Endothelial cell of umbilical vein (primary cell): ENCODE results near the gene SLC5A4. TPM values are rescaled to one million over a fixed set of nuclear protein-coding genes. Genes with fewer than 3 reads are reported as not detected.

Experiments used
- BruUV-seq: library from RNA; stranded (reverse); fragments of 400-500 nt; replicated peaks from 2 replicates; lab custom pipeline; 2021; lab: Mats Ljungman, UMichigan
- CTCF ChIA-PET: fragments of 300-600, 350-600 bp; sonication (Branson Sonifier 250); formaldehyde crosslinking; loops from one replicate; lab custom pipeline; 2021; ENCODE audit warnings: antibody characterized with exemption, inconsistent platforms; lab: Charles Lee
- POLR2A ChIA-PET: fragments of 300-600, 350-600 bp; sonication (Branson Sonifier 250); formaldehyde crosslinking; loops from one replicate; lab custom pipeline; 2021; ENCODE audit warnings: antibody characterized with exemption, inconsistent platforms; lab: Charles Lee
- DNase-seq: peaks from one replicate; pipeline ENCODE4 v3.0.0-alpha.2; 2011; ENCODE audit warnings: low read depth, low spot score
- FAIRE-seq: peaks from 2 replicates; lab custom pipeline; 2011; peaks lifted over from hg19 to GRCh38; lab: Jason Lieb, UNC
- H2AFZ ChIP-seq: 2 replicates; pipeline ENCODE4 v1.6.0; 2012; ENCODE audit warnings: low read depth, low read length, control low read depth, inconsistent platforms
- H3K27ac ChIP-seq: 2 replicates; pipeline ENCODE4 v1.5.1; 2011; ENCODE audit warnings: low read depth, mild to moderate bottlenecking, control low read depth, low read length, moderate library complexity; ENCODE audit not compliant: insufficient read depth
- H3K27me3 ChIP-seq, 2 experiments: 2 replicates each; pipeline versions ENCODE4 v1.6.0 to v1.6.1; 2011; ENCODE audit warnings: low read length in 2 of 2, mixed read lengths in 1 of 2; ENCODE audit not compliant: control insufficient read depth in 2 of 2, insufficient read depth in 2 of 2
- H3K36me3 ChIP-seq, 2 experiments: 2 replicates in 1 of 2; 3 replicates in 1 of 2; pipeline ENCODE4 v1.5.1; 2011; ENCODE audit warnings: low read length in 2 of 2, mild to moderate bottlenecking in 1 of 2, moderate library complexity in 1 of 2; ENCODE audit not compliant: control insufficient read depth in 2 of 2, insufficient read depth in 2 of 2; ENCODE audit errors: extremely low read depth in 1 of 2
- H3K4me1 ChIP-seq: 3 replicates; pipeline ENCODE4 v1.5.1; 2011; ENCODE audit warnings: mild to moderate bottlenecking, low read length; ENCODE audit not compliant: control insufficient read depth, insufficient read depth; ENCODE audit errors: extremely low read depth
- H3K4me2 ChIP-seq: 2 replicates; pipeline ENCODE4 v1.6.1; 2011; ENCODE audit warnings: low read length, control low read depth, mixed read lengths; ENCODE audit not compliant: insufficient read depth
- H3K4me3 ChIP-seq, 3 experiments: fragments of 200-600 bp in 1 of 3; sonication (generic), shearing (Covaris generic) in 1 of 3; replicated peaks in 1 of 3; 2 replicates each; pipeline ENCODE4 v1.5.1; 2011 to 2016; ENCODE audit warnings: control low read depth in 3 of 3, low read length in 3 of 3, mild to moderate bottlenecking in 2 of 3, inconsistent platforms in 1 of 3, low read depth in 1 of 3, moderate library complexity in 1 of 3; ENCODE audit not compliant: insufficient read depth in 1 of 3
- H3K79me2 ChIP-seq: 2 replicates; pipeline ENCODE4 v1.6.0; 2012; ENCODE audit warnings: low read length, inconsistent platforms; ENCODE audit not compliant: control insufficient read depth, insufficient read depth
- H3K9ac ChIP-seq: replicated peaks from 2 replicates; pipeline ENCODE3; 2011; ENCODE audit warnings: low read length, control low read depth; ENCODE audit not compliant: insufficient read depth; ENCODE audit errors: extremely low read depth
- H3K9me1 ChIP-seq: replicated peaks from 3 replicates; pipeline ENCODE4 v1.6.0; 2011; ENCODE audit warnings: mild to moderate bottlenecking, low read length; ENCODE audit not compliant: control insufficient read depth, insufficient read depth; ENCODE audit errors: extremely low read depth
- H3K9me3 ChIP-seq: replicated peaks from 2 replicates; pipeline ENCODE4 v1.5.1; 2012; ENCODE audit warnings: low read length, inconsistent platforms; ENCODE audit not compliant: control insufficient read depth, insufficient read depth
- H4K20me1 ChIP-seq: replicated peaks from 2 replicates; pipeline ENCODE3; 2011; ENCODE audit warnings: mild to moderate bottlenecking, low read length; ENCODE audit not compliant: control insufficient read depth, insufficient read depth; ENCODE audit errors: extremely low read depth
- EZH2 ChIP-seq: IDR thresholded peaks from 2 replicates; pipeline ENCODE4 v1.6.1; 2012; ENCODE audit warnings: borderline replicate concordance, low read depth, mild to moderate bottlenecking, moderate library complexity, low read length, inconsistent platforms; ENCODE audit not compliant: severe bottlenecking
- FOS ChIP-seq: IDR thresholded peaks from 2 replicates; pipeline ENCODE4 v1.6.1; 2011; ENCODE audit warnings: mild to moderate bottlenecking, low read length, moderate library complexity, borderline replicate concordance; ENCODE audit not compliant: insufficient read depth
- GATA2 ChIP-seq: IDR thresholded peaks from 2 replicates; pipeline ENCODE4 v1.7.0; 2011; ENCODE audit warnings: low read depth, mild to moderate bottlenecking, moderate library complexity, mixed read lengths, low read length; ENCODE audit not compliant: insufficient read length, insufficient read depth
- JUN ChIP-seq: IDR thresholded peaks from 2 replicates; pipeline ENCODE4 v1.6.1; 2011; ENCODE audit warnings: borderline replicate concordance, low read depth; ENCODE audit not compliant: insufficient read length, insufficient read depth
- MYC ChIP-seq: IDR thresholded peaks from one replicate; pipeline ENCODE4 v1.6.1; 2011; ENCODE audit warnings: mild to moderate bottlenecking, low read depth, low read length
- POLR2A ChIP-seq: IDR thresholded peaks from 2 replicates; pipeline ENCODE4 v1.6.1; 2012; ENCODE audit warnings: low read depth, mild to moderate bottlenecking, control low read depth, low read length
- POLR2AphosphoS5 ChIP-seq: IDR thresholded peaks from 2 replicates; pipeline ENCODE4 v1.6.1; 2012; ENCODE audit warnings: low read depth, mild to moderate bottlenecking, control low read depth, low read length, moderate library complexity; ENCODE audit not compliant: insufficient read depth
- dilution Hi-C: fragments of 300-500 bp; cut with MboI; formaldehyde crosslinking; loops from one replicate; pipeline ENCODE4 v1.15.0; 2019; ENCODE audit warnings: low sequenced_read_pairs; ENCODE audit not compliant: extremely low pct_ligation_motif_present
- intact Hi-C: fragments of 100-400 bp; cut with micrococcal nuclease; formaldehyde crosslinking; loops from one replicate; pipeline ENCODE4 v1.10.0; 2022
- polyA plus RNA-seq, 4 experiments: library from polyadenylated mRNA; depleted of rRNA in 3 of 4; stranded (reverse) in 3 of 4; unstranded in 1 of 4; fragments of >200 nt; gene quantifications; 2 replicates each; pipeline versions ENCODE4 v1.2.1 to v1.2.3, GENCODE V29; 2011 to 2012; ENCODE audit warnings: missing spikeins in 1 of 4
- total RNA-seq: library from RNA; stranded (reverse); gene quantifications from 2 replicates; pipeline ENCODE4 v1.2.3, GENCODE V29; 2021
- TF ChIP-seq, protein P1 (sequence below), 2 donors: IDR thresholded peaks; 1 replicate in 1 of 2; 2 replicates in 1 of 2; pipeline ENCODE4 v1.5.1; 2011; ENCODE audit warnings: low read length in 2 of 2, mild to moderate bottlenecking in 2 of 2, moderate library complexity in 2 of 2, control low read depth in 1 of 2, inconsistent platforms in 1 of 2, low read depth in 1 of 2; ENCODE audit not compliant: insufficient read depth in 1 of 2; ENCODE audit errors: extremely low read depth in 1 of 2
- TF ChIP-seq, protein P2 (sequence below): IDR thresholded peaks from 2 replicates; pipeline ENCODE4 v1.6.1; 2011; ENCODE audit not compliant: insufficient read depth, insufficient read length

Gene SLC5A4
- total and polyA plus RNA-seq, 2 donors (not counting 3 experiments of a cell fraction or from before 2014, with no cell fraction given), result 1.5 to 2.8 TPM

DNA sequence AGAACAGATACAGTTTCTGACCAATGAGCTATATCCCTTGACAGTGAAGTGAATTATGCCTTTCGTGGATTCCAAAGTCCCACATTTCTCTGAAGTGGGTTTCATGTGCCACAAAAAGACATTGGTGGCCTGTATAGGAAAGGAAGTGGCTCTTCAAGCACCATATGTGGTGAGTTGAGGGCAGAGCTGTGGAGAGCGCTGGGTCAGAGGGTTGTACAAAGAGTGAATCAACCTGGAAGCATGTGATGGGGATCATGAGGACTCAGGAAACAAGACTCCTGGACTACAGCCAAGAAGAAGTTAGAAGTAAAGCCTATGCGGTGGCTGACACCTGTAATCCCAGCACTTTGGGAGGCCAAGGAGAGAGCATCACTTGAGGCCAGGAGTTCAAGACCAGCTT is 579 bp upstream of the SLC5A4 start:
- H2AFZ ChIP-seq, result no peak overlapping the region
- H3K4me1 ChIP-seq, result no peaks in the 10 kb centered on the region
- TF ChIP-seq, protein P1, sequence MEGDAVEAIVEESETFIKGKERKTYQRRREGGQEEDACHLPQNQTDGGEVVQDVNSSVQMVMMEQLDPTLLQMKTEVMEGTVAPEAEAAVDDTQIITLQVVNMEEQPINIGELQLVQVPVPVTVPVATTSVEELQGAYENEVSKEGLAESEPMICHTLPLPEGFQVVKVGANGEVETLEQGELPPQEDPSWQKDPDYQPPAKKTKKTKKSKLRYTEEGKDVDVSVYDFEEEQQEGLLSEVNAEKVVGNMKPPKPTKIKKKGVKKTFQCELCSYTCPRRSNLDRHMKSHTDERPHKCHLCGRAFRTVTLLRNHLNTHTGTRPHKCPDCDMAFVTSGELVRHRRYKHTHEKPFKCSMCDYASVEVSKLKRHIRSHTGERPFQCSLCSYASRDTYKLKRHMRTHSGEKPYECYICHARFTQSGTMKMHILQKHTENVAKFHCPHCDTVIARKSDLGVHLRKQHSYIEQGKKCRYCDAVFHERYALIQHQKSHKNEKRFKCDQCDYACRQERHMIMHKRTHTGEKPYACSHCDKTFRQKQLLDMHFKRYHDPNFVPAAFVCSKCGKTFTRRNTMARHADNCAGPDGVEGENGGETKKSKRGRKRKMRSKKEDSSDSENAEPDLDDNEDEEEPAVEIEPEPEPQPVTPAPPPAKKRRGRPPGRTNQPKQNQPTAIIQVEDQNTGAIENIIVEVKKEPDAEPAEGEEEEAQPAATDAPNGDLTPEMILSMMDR (IDR thresholded peaks at IDR 0.05; ENCODE audit: extremely low read depth in 1 of 2, insufficient read depth in 1 of 2, low read depth in 1 of 2, low read length in 2 of 2), result no peak
- TF ChIP-seq, protein P2, sequence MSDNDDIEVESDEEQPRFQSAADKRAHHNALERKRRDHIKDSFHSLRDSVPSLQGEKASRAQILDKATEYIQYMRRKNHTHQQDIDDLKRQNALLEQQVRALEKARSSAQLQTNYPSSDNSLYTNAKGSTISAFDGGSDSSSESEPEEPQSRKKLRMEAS, result no peak
- TF ChIP-seq POLR2AphosphoS5 (no peak), MYC (no peak), EZH2 (no peak), FOS (no peak), POLR2A (no peak), GATA2 (no peak), JUN (no peak)
- no peaks in the 10 kb centered on the region for H3K9me3 ChIP-seq
- H3K79me2 ChIP-seq, result no peaks in the 10 kb centered on the region
- DNase-seq (no peak), FAIRE-seq (no peak)
- no peak overlapping the region for H3K27ac ChIP-seq
- intact Hi-C loops (no loop called here), dilution Hi-C loops (no loop called here)
- H3K27me3 ChIP-seq, result no peaks in the 10 kb centered on the region
- no peaks in the 10 kb centered on the region for H4K20me1 ChIP-seq
- CTCF ChIA-PET, result interaction anchor here (0.7 to 1.4 kb wide), 2 partner anchors 10 to 19 kb away, joined by 3 to 7 read pairs; no protein-coding TSS in a partner anchor
- H3K9ac ChIP-seq, result no peak overlapping the region
- POLR2A ChIA-PET, result no interaction called here
- BruUV-seq, result no TSS peak
- H3K9me1 ChIP-seq, result no peaks in the 10 kb centered on the region
- no peaks in the 10 kb centered on the region for H3K36me3 ChIP-seq
- H3K4me3 ChIP-seq, result no peak overlapping the region
- no peak overlapping the region for H3K4me2 ChIP-seq
